NB4 (cell line): ENCODE measurements around the gene CD4.

ENCODE experiments used
- POLR2A ChIP-seq: IDR thresholded peaks from 2 replicates; pipeline ENCODE4 v1.6.1; 2011; ENCODE audit warnings: mild to moderate bottlenecking; ENCODE audit not compliant: insufficient read length; ENCODE audit errors: extremely low read depth
- TF ChIP-seq, protein P1 (sequence below): IDR thresholded peaks from one replicate; pipeline ENCODE4 v1.5.1; 2012; ENCODE audit warnings: low read depth, low read length
- TF ChIP-seq, protein P2 (sequence below): IDR thresholded peaks from 2 replicates; pipeline ENCODE4 v1.6.1; 2011; ENCODE audit warnings: low read depth, low read length

DNA sequence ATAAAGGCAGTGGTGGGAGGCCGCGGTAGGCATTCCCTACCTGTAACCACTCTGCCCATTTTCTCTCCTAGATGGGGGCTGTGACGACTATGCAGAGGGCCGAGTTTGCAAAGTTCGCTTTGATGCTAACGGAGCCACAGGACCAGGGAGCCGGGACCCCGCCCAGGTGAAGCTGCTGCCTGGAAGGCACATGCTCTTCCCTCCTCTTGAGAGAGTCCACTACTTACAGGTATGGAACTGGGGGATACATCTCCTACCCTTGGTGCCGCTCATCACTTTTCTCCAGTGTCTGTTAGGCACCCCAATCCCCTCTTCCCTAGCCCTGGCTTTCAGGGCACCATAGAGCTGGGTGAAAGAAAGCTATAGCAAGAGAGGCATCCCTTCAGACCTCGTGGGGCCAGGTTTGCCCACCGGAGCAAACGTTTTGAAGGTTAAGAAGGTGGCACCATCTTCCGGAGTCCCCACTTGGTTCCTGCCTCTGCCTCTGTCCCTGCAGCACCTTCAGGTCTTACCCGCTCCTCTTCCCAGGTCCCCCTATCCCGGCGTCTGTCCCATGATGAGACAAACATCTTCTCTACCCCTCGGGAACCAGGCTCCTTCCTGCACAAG lies 36.9 kb downstream of the CD4 start:
- no peak for TF ChIP-seq POLR2A
- TF ChIP-seq, protein P1, sequence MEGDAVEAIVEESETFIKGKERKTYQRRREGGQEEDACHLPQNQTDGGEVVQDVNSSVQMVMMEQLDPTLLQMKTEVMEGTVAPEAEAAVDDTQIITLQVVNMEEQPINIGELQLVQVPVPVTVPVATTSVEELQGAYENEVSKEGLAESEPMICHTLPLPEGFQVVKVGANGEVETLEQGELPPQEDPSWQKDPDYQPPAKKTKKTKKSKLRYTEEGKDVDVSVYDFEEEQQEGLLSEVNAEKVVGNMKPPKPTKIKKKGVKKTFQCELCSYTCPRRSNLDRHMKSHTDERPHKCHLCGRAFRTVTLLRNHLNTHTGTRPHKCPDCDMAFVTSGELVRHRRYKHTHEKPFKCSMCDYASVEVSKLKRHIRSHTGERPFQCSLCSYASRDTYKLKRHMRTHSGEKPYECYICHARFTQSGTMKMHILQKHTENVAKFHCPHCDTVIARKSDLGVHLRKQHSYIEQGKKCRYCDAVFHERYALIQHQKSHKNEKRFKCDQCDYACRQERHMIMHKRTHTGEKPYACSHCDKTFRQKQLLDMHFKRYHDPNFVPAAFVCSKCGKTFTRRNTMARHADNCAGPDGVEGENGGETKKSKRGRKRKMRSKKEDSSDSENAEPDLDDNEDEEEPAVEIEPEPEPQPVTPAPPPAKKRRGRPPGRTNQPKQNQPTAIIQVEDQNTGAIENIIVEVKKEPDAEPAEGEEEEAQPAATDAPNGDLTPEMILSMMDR = no peak
- TF ChIP-seq, protein P2, sequence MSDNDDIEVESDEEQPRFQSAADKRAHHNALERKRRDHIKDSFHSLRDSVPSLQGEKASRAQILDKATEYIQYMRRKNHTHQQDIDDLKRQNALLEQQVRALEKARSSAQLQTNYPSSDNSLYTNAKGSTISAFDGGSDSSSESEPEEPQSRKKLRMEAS = no peak
